COR-L47 (cell line): ENCODE data around the gene MUC4.

Experiments
- DNase-seq: peaks from one replicate; lab custom pipeline; 2025; lab: John Stamatoyannopoulos, UW

Gene MUC4

DNA sequence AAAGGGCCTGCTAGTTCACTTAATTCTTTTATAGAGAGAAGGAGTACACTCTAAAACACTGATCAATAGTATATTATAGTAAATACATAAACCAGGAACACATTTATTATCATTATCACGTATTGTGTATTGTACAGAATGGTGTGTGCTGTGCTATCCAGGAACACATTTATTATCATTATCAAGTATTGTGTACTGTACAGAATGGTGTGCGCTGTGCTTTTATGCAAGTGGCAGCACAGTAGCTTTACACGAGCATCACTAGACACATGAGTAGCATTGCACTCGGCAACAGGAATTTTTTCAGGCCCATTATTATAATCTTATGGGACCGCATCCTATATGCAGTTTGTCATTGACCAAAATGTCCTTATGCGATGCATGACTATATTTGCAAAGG is 111.9 kb downstream of the MUC4 start:
- no peak for DNase-seq

DNA sequence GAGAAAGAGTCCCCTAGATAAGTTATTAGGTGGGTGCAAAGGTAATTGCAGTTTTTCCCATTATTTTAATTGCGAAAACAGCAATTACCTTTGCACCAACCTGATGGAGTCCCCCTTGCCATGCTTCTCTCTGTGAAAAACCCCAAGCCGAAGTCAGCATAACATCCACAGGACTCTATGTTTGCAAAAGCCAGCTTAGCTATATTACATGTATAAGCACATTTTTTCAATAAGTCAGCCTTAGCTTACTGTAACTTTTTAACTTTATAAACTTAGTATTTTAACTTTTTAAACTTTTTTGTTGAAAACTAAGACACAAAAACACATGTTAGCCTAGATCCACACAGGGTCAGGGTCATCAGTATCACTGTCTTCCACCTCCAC is 112.3 kb downstream of the MUC4 start:
- no peak for DNase-seq

DNA sequence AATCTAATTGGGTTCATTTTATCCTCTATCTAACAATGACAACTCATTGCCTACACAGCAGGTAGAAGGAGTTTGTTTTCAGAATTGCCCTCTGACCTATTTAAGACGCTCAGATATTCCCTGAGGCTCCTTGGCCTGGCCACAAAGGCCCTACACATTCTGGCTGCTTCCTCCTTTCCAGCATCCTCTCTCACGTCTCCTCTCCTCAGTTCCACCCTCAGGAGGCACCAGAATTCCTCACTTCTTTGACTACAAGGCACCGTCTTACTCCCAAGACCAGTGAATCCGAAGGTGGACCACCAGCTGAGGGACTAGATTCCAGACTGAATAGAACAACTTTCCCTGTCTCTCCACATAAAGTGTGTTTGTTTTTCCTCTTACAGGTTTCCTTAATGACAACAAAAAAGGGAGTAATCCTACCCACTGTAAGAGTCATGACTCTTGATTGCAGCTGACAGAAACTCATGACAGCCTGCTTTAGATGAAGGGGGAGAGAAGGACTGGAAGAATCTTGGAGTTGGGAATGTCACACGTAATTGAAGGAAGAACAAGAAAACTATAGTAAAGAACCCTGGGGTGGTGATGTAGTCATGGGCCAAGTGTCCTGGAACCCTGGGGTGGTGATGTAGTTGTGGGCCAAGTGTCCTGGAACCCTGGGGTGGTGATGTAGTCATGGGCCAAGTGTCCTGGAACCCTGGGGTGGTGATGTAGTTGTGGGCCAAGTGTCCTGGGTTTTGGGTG is 112.9 kb downstream of the MUC4 start:
- no peak for DNase-seq

DNA sequence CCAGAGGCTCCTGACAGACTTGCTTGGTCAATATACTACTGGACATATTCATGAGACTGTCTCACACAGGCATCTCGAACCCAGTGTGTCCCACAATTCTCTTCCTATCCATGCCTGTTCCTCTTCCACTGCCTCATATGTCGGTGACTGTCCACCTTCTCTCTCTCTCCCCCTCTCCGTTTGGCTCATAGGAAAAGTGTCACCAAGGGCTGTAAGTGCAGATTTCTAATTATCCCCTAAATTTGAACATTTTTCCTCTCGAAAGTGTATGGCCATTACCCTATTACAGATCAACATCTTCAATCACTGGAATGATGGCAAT is 113.4 kb downstream of the MUC4 start:
- no peak for DNase-seq

DNA sequence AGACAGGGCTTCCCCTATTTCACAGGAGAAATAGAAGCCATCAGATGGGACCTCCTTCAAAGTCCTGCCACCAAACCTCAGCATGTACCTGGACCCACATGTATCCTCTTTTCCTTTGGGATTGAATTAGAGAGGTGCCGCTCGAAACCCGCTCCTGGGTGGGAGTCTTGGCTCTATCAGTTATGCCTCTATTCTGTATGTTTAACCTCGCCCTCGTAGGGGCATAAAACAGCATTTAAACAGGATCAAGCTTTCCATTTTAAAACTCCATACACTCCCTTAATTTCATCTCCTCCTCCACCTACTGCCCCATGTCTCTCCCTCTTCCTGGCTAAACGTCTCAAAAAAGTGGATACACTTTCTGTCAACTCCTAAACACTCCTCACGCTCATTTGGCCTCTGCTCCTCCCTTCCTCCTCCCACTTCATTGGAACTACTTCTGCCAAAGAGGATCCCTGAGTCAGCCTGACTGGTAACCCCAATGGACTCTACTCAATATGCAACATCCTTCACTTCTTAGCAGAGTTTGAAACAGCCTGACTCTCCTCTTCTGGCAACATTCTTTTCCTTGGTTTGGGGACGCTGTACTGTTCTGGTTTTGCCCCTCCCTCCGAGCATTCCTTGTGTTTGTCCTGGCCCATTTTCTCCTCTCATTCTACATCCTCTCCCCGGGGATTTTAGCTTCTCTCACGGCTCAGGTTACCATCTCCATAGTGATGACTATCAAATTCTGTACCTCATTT is 114.0 kb downstream of the MUC4 start:
- DNase-seq: no peak
